ENCODE results near the gene RAP1GAP.

Gene RAP1GAP

DNA sequence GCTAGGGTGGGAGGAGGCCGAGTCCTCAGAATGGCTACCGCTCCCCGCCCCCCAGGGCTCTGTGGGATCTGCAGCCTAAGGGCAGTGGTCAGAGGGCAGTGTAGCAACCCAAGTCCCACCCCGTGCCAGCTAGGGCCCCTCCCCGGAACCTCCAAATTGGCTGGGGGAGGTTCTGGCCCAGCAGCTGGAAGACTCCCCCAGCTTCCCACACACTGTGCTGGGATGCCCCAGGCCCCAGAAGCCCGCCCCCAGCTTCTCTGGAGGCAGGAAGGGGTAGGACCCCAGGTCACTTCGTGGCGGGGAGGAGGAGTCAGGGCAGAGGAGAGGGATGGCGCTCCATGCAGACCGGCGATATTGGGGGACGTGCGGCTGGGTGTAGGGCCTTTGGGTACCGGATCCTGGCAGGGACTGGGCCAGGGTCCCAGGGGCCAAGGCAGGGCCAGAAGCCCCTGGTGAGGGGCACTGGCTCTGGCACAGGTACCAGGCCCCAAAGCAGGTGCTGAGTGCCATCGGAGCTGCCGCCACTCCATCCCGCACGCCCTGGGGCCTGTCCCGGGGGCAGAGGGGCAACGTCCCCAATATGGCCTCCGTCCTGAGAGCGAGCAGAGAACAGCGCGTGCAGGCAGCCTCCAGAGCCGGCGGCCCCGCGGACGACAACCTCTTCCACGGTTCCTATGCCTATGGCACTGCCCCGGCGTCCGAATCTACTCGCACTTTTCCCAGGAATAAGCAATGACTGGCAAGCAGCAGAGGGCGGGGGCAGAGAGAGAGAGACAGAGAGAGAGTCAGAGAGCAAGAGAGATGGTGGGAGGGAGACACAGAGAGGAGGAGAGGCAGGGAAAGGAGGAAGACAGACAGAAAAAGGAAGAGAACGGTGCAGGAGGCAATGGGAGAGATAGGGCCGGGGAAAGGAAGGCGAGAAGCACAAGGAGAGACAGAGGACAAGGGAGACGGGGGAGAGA, 65.7 kb downstream of the RAP1GAP start:
- Histone ChIP-seq H3K9me3 (ENCODE audit: control insufficient read depth, insufficient read depth, low read length) (no peaks in the 10 kb centered on the region), H3K9ac (ENCODE audit: low read depth, low read length) (no peak overlapping the region), H3K36me3 (ENCODE audit: control insufficient read depth, insufficient read depth, low read length) (no peaks in the 10 kb centered on the region), H3K27me3 (ENCODE audit: control insufficient read depth, insufficient read depth, low read length) (no peaks in the 10 kb centered on the region), H3K4me3 (ENCODE audit: low read depth, low read length) (no peak overlapping the region), H3K4me1 (ENCODE audit: control insufficient read depth, insufficient read depth, low read length) (peaks cover 8% of the 10 kb centered on the region; the same call in 1 of the 2 replicates), H3K27ac (ENCODE audit: low read depth, low read length) (no peak overlapping the region)

DNA sequence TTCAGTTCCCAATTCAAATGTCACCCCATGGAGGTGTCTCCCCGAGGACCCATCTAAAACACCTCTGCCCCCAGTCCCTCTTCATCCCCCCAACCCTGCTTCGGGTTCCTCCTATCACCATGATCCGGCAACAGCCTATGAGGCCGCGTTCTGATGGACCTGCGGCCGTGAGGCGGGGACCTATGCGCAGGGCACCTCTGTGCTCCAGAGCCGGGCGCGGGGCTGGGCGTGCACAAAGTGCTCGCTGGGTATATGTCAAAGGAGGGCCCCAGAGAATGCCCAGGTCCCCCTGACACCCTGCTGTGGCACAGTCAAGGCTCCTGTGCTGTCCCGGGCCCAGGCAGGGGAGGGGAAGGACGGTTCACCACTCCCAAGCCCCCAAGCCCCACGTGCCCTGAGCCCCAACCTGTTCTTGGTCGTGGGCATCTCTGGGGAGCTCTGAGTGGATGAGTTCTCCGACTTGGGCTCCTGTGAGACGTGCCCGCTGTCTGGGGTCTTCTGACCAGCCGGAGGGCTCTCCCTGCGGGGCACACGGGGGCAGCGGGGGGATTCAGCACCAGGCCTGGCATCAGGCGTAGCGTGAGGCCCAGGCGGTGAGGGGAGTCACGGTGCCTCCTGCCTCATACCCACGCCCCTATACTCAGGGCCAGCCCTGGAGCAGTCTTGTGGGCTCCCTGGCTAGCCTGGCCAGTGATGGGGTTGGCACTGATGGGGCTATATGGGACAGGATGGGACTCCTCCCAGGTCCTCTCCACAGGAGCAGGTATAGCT, 67.7 kb downstream of the RAP1GAP start:
- Histone ChIP-seq H3K27ac (ENCODE audit: low read depth, low read length) (no peak overlapping the region), H3K9me3 (ENCODE audit: control insufficient read depth, insufficient read depth, low read length) (no peaks in the 10 kb centered on the region), H3K27me3 (ENCODE audit: control insufficient read depth, insufficient read depth, low read length) (no peaks in the 10 kb centered on the region), H3K36me3 (ENCODE audit: control insufficient read depth, insufficient read depth, low read length) (no peaks in the 10 kb centered on the region), H3K4me3 (ENCODE audit: low read depth, low read length) (no peak overlapping the region), H3K4me1 (ENCODE audit: control insufficient read depth, insufficient read depth, low read length) (no peaks in the 10 kb centered on the region), H3K9ac (ENCODE audit: low read depth, low read length) (no peak overlapping the region)

DNA sequence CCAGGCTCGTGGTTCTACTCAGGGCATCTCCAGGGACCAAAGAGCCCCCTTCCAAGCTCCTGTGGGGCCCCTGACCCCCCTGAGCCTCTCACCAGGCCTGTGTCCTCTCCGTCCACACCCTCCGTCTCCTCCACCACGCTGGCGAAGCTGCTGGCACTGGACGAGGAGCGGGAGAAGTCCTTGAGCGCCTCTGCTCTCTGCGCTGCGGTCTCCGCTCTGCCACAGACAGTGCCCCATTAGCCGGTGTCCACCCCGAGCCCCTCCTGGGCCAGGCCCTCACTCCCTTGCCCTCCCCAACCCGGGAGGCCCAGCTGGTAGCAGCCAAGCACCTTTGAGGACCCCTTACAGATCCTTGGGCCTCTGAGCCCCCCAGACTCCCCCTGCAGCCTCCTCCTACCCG, 69.8 kb downstream of the RAP1GAP start:
- no peak overlapping the region for H3K9ac ChIP-seq (ENCODE audit: low read depth, low read length)
- H3K4me1 ChIP-seq (ENCODE audit: control insufficient read depth, insufficient read depth, low read length) = no peaks in the 10 kb centered on the region
- H3K36me3 ChIP-seq (ENCODE audit: control insufficient read depth, insufficient read depth, low read length) = no peaks in the 10 kb centered on the region
- H3K4me3 ChIP-seq (ENCODE audit: low read depth, low read length) = no peak overlapping the region
- H3K9me3 ChIP-seq (ENCODE audit: control insufficient read depth, insufficient read depth, low read length) = no peaks in the 10 kb centered on the region
- no peak overlapping the region for H3K27ac ChIP-seq (ENCODE audit: low read depth, low read length)
- H3K27me3 ChIP-seq (ENCODE audit: control insufficient read depth, insufficient read depth, low read length) = no peaks in the 10 kb centered on the region

DNA sequence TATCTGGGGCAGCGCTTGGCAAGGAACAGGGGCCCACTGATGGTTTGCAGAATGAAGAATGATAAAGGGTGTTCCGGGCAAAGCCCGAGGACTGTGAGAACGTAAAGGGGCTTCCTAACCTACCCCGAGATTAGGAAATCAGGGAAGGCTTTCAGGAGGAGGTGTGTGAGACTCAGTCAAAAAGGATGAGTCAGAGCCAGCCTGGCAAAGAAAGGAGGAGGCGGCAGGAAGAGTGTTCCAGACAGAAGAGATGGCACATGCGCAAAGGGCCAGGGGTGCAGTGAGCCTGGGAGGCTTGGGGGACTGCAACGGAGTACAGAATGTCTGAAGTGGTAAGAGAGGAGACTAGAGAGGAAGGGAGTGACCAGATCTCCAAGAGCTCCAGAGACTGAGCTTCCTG, 70.3 kb downstream of the RAP1GAP start:
- Histone ChIP-seq H3K4me1 (ENCODE audit: control insufficient read depth, insufficient read depth, low read length) (no peaks in the 10 kb centered on the region), H3K9ac (ENCODE audit: low read depth, low read length) (no peak overlapping the region), H3K27me3 (ENCODE audit: control insufficient read depth, insufficient read depth, low read length) (no peaks in the 10 kb centered on the region), H3K27ac (ENCODE audit: low read depth, low read length) (no peak overlapping the region), H3K9me3 (ENCODE audit: control insufficient read depth, insufficient read depth, low read length) (no peaks in the 10 kb centered on the region), H3K4me3 (ENCODE audit: low read depth, low read length) (no peak overlapping the region), H3K36me3 (ENCODE audit: control insufficient read depth, insufficient read depth, low read length) (no peaks in the 10 kb centered on the region)

DNA sequence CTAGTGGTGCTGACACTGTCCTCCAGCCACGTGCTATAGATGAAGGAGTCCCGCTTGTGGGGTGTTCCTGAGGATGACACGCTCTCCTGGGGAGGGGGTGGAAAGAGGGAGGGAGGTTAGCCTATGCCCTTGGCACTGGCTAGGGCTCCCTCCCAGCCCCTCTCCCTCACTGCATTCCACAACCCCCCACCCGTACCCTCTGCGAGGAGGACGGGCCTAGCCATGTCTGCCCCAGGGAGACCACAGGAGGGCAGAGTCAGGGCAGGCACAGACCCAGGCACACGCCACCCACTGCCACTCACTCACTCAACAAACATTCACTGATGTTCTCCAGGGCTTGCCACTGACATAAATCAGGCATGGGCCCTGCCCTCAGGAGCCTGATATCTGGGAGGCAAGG, 70.7 kb downstream of the RAP1GAP start:
- Histone ChIP-seq H3K36me3 (ENCODE audit: control insufficient read depth, insufficient read depth, low read length) (no peaks in the 10 kb centered on the region), H3K9me3 (ENCODE audit: control insufficient read depth, insufficient read depth, low read length) (no peaks in the 10 kb centered on the region), H3K27ac (ENCODE audit: low read depth, low read length) (no peak overlapping the region), H3K27me3 (ENCODE audit: control insufficient read depth, insufficient read depth, low read length) (no peaks in the 10 kb centered on the region), H3K9ac (ENCODE audit: low read depth, low read length) (no peak overlapping the region), H3K4me3 (ENCODE audit: low read depth, low read length) (no peak overlapping the region), H3K4me1 (ENCODE audit: control insufficient read depth, insufficient read depth, low read length) (no peaks in the 10 kb centered on the region)

DNA sequence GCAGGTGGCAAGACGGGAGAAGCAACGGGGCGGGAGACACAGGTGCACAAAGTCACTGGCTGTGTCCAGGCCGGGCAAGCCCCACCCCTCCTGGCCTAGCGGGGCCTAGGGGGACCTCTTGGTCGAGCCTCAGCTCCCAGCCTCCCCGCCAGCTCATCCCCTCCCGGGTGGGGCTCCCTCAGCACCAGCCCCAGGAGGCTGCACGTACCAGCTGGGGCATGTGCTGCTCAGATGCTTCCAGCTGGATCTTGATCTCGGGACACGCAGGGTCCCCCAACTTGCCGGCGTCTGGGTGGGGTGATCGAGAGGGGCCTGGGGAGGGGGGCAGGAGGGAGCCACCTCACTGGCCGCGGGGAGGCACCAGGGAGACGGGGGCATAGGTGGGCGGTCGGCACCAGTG, 71.4 kb downstream of the RAP1GAP start:
- Histone ChIP-seq H3K36me3 (ENCODE audit: control insufficient read depth, insufficient read depth, low read length) (no peaks in the 10 kb centered on the region), H3K4me3 (ENCODE audit: low read depth, low read length) (no peak overlapping the region), H3K9ac (ENCODE audit: low read depth, low read length) (no peak overlapping the region), H3K27me3 (ENCODE audit: control insufficient read depth, insufficient read depth, low read length) (no peaks in the 10 kb centered on the region), H3K9me3 (ENCODE audit: control insufficient read depth, insufficient read depth, low read length) (no peaks in the 10 kb centered on the region), H3K27ac (ENCODE audit: low read depth, low read length) (no peak overlapping the region), H3K4me1 (ENCODE audit: control insufficient read depth, insufficient read depth, low read length) (no peaks in the 10 kb centered on the region)

DNA sequence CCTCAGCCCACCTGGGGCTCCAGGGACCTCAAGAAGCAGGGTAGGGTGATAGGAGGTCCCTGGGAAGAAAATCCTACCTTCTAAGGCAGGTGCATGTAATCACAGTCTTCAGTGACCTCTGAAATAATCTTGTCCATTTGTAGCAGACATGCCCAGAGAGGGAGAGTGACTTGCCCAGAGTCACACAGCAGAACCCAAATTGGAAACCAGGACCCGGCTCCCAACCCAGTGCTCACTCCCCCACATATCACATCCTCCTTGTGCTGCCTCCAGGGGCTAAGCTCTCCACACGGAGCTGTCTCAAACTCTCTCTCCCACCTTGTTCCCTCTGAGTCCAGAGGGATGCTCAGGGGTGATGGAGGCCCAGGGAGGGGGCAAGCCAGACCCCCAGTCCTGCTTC, 72.5 kb downstream of the RAP1GAP start:
- Histone ChIP-seq H3K27me3 (ENCODE audit: control insufficient read depth, insufficient read depth, low read length) (no peaks in the 10 kb centered on the region), H3K4me1 (ENCODE audit: control insufficient read depth, insufficient read depth, low read length) (peaks cover 3% of the 10 kb centered on the region), H3K4me3 (ENCODE audit: low read depth, low read length) (no peak overlapping the region), H3K9me3 (ENCODE audit: control insufficient read depth, insufficient read depth, low read length) (no peaks in the 10 kb centered on the region), H3K36me3 (ENCODE audit: control insufficient read depth, insufficient read depth, low read length) (no peaks in the 10 kb centered on the region), H3K27ac (ENCODE audit: low read depth, low read length) (no peak overlapping the region), H3K9ac (ENCODE audit: low read depth, low read length) (no peak overlapping the region)

DNA sequence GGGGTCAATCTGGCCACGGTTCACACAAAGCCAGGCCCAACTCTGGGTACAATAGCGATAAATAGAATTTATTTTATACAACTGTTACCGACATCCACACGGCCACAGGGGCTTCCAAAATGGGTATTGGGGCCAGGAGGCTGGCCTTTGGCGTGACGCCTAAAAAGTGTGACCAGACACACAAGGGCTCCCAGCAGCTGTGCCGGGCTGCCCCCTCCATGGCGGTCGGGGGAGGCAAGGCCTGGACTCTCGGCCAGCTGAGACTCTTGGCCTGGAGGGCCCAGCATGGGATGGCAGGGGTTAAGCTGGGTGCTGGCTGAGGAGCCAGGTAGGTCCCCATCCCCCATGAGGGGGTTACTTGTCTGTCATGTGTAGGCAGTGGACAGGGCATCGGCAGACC, 73.0 kb downstream of the RAP1GAP start:
- Histone ChIP-seq H3K27me3 (ENCODE audit: control insufficient read depth, insufficient read depth, low read length) (no peaks in the 10 kb centered on the region), H3K4me1 (ENCODE audit: control insufficient read depth, insufficient read depth, low read length) (peaks cover 7% of the 10 kb centered on the region), H3K36me3 (ENCODE audit: control insufficient read depth, insufficient read depth, low read length) (no peaks in the 10 kb centered on the region), H3K27ac (ENCODE audit: low read depth, low read length) (no peak overlapping the region), H3K9me3 (ENCODE audit: control insufficient read depth, insufficient read depth, low read length) (no peaks in the 10 kb centered on the region), H3K4me3 (ENCODE audit: low read depth, low read length) (no peak overlapping the region), H3K9ac (ENCODE audit: low read depth, low read length) (no peak overlapping the region)

DNA sequence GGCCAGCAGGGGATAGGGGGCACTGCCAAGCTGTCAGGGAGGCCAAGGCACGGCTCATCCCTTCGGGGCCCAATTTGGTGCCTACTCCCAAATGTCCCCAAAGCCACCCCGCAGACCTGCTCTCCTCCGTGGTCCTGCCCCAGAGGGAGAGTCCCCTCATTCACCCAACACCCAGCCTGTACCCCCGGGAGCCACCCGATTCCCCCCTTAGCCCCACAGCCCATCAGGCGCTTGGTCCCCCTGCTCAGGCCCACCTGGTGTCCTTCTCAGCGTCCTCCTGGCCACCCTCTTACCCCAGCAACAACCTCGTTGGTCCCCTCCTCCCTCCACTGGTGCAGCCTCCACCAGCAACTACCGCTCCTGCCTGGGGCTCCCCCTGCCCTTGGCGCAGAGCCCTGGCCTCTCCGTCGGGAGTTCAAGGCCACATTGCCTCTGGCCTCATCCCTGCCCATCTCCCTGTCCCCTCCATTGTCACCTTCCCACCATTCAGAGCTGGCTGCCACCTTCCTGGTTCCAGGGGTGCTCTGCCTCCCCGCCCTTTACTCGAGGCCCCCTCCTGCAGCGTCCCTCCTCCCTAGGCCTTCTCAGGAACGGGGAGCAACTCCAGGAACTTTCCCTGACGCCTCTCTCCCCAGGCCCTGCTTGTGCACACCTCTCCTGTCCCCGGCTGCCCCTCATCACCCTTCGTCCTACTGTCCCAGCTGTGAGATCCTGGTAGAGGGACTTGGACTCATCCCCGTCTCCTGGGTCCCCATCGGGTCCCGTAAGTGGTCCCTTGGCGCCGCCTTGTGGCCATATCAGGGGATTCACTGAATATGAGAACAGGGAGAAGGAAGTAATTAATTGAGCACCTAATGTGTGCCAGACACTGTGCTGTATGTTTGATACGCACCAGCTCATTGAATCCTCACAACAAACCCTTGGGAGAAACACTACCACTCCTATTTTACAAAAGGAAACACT, 73.9 kb downstream of the RAP1GAP start:
- Histone ChIP-seq H3K36me3 (ENCODE audit: control insufficient read depth, insufficient read depth, low read length) (no peaks in the 10 kb centered on the region), H3K4me3 (ENCODE audit: low read depth, low read length) (no peak overlapping the region), H3K9me3 (ENCODE audit: control insufficient read depth, insufficient read depth, low read length) (no peaks in the 10 kb centered on the region), H3K9ac (ENCODE audit: low read depth, low read length) (no peak overlapping the region), H3K4me1 (ENCODE audit: control insufficient read depth, insufficient read depth, low read length) (peaks cover 17% of the 10 kb centered on the region), H3K27ac (ENCODE audit: low read depth, low read length) (no peak overlapping the region), H3K27me3 (ENCODE audit: control insufficient read depth, insufficient read depth, low read length) (no peaks in the 10 kb centered on the region)

DNA sequence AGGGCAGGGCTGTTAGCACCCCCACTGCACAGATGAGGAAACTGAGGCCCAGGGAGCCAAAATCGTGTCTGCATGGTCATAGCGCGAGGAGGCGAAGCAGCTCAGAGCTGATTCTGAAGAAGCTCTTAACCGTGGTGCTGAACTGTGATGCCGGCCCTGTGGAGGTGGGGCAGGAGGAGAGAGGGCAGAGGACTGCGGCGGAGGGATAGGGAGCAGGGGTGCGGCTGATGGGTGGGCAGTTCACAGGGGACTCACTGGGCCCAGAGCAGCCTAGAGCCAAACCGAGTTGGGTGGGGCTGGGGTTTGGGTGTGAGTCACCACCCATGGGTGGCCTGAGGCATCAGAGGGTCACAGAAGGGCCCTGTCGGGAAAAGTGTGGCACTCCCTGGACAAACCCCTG, 74.7 kb downstream of the RAP1GAP start:
- Histone ChIP-seq H3K9me3 (ENCODE audit: control insufficient read depth, insufficient read depth, low read length) (no peaks in the 10 kb centered on the region), H3K4me3 (ENCODE audit: low read depth, low read length) (no peak overlapping the region), H3K4me1 (ENCODE audit: control insufficient read depth, insufficient read depth, low read length) (peaks cover 18% of the 10 kb centered on the region), H3K9ac (ENCODE audit: low read depth, low read length) (no peak overlapping the region), H3K36me3 (ENCODE audit: control insufficient read depth, insufficient read depth, low read length) (no peaks in the 10 kb centered on the region), H3K27ac (ENCODE audit: low read depth, low read length) (no peak overlapping the region), H3K27me3 (ENCODE audit: control insufficient read depth, insufficient read depth, low read length) (no peaks in the 10 kb centered on the region)

Data from HUES48 (cell line).